GM13976 (cell line): ENCODE results near the gene TMEM214.

ENCODE experiments used
- DNase-seq: peaks from one replicate; pipeline ENCODE4 v3.0.0; 2012; ENCODE audit warnings: low spot score
- CTCF ChIP-seq: IDR thresholded peaks from 2 replicates; pipeline ENCODE4 v1.5.1; 2012; ENCODE audit warnings: borderline replicate concordance, mild to moderate bottlenecking; ENCODE audit not compliant: insufficient read depth; ENCODE audit errors: extremely low read depth, missing control alignments, control extremely low read depth
- in situ Hi-C: fragments of 300-500 bp; cut with MboI; formaldehyde crosslinking; loops from one replicate; pipeline ENCODE4 v1.12.0; 2022; ENCODE audit warnings: low sequenced_read_pairs, mixed read lengths, inconsistent platforms; ENCODE audit not compliant: unreplicated experiment

The TMEM214 gene

DNA sequence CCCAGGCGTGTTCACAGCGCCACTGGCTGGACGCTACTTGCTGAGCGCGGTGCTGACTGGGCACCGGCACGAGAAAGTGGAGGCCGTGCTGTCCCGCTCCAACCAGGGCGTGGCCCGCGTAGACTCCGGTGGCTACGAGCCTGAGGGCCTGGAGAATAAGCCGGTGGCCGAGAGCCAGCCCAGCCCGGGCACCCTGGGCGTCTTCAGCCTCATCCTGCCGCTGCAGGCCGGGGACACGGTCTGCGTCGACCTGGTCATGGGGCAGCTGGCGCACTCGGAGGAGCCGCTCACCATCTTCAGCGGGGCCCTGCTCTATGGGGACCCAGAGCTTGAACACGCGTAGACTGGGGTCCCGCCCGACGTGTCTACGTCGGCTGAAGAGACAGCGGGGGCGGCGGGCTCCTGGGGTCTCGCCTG is 52.9 kb downstream of the TMEM214 start:
- DNase-seq, result peak; percentile 69
- in situ Hi-C loops, result no loop called here
- TF ChIP-seq CTCF, result peak; percentile 56

- in situ Hi-C loops, result no loop called here
- TF ChIP-seq CTCF, result peak; percentile 98
- DNase-seq, result peak; percentile 99
Observed at GRCh38 chr2:27086090-27086723, 53.4 kb downstream of the TMEM214 start.

DNA sequence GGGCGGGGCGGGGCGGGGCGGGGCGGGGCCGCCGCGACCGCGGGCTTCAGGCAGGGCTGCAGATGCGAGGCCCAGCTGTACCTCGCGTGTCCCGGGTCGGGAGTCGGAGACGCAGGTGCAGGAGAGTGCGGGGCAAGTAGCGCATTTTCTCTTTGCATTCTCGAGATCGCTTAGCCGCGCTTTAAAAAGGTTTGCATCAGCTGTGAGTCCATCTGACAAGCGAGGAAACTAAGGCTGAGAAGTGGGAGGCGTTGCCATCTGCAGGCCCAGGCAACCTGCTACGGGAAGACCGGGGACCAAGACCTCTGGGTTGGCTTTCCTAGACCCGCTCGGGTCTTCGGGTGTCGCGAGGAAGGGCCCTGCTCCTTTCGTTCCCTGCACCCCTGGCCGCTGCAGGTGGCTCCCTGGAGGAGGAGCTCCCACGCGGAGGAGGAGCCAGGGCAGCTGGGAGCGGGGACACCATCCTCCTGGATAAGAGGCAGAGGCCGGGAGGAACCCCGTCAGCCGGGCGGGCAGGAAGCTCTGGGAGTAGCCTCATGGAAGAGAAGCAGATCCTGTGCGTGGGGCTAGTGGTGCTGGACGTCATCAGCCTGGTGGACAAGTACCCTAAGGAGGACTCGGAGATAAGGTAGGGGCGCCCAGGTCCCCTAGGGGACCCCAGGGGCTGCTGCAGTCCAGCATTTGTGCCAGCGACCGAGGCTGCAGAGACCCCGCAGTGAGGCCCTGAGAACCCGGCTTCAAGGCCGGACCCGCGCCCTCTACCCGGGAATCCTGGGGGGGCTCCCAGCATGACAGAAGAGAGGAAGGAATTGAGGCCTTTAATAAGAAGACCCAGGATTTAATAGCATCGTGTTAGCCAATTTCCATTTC is 54.2 kb downstream of the TMEM214 start, which contains the start of gene KHK:
TSS of gene KHK (plus strand) at position 49 of the 870 bp plus-strand sequence. CDS start at position 537, 488 bp downstream.
- in situ Hi-C loops, result no loop called here
- peak; percentile 57 for DNase-seq
- TF ChIP-seq CTCF, result no peak

- no peak for DNase-seq
- in situ Hi-C loops, result no loop called here
- no peak for TF ChIP-seq CTCF
Observed at GRCh38 chr2:27087823-27088410, 55.2 kb downstream of the TMEM214 start.

DNA sequence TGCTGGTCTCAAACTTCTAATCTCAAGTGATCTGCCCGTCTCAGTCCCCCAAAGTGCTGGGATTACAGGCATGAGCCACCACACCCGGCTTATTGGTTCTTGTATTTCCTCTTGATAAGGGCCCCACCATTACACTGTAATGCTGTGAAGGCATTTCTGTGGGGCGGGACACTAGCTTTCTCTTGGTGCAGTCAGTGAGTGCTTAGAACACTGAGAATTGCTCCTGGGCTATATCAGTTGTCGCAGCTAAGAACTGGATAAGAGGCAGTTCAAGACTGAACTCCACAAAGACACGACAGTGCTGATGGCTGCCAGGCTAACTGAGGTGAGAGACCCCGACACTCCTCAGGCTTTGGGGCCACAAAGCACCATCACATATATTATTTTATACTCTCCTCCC is 55.9 kb downstream of the TMEM214 start:
- no peak for TF ChIP-seq CTCF
- in situ Hi-C loops, result no loop called here
- DNase-seq, result no peak

GRCh38 chr2:27089111-27089954 is 56.6 kb downstream of the TMEM214 start:
- in situ Hi-C loops, result no loop called here
- TF ChIP-seq CTCF, result no peak
- DNase-seq, result no peak
